Hematopoietic multipotent progenitor cell treated with erythropoietin and hydrocortisone succinate and interleukin-3 and kit ligand, for 17 days (in vitro differentiated cells): Measurements from ENCODE around the gene ORC6.
"Not testable (repeated sequence)": the region's sequence is repeated elsewhere in the genome, so short reads cannot be mapped to it uniquely, and the experiment has no call there.

Experiments used
- DNase-seq: peaks from one replicate; pipeline ENCODE4 v3.0.0-alpha.2; 2015; ENCODE audit warnings: low spot score

ORC6 gene, protein sequence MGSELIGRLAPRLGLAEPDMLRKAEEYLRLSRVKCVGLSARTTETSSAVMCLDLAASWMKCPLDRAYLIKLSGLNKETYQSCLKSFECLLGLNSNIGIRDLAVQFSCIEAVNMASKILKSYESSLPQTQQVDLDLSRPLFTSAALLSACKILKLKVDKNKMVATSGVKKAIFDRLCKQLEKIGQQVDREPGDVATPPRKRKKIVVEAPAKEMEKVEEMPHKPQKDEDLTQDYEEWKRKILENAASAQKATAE

DNA sequence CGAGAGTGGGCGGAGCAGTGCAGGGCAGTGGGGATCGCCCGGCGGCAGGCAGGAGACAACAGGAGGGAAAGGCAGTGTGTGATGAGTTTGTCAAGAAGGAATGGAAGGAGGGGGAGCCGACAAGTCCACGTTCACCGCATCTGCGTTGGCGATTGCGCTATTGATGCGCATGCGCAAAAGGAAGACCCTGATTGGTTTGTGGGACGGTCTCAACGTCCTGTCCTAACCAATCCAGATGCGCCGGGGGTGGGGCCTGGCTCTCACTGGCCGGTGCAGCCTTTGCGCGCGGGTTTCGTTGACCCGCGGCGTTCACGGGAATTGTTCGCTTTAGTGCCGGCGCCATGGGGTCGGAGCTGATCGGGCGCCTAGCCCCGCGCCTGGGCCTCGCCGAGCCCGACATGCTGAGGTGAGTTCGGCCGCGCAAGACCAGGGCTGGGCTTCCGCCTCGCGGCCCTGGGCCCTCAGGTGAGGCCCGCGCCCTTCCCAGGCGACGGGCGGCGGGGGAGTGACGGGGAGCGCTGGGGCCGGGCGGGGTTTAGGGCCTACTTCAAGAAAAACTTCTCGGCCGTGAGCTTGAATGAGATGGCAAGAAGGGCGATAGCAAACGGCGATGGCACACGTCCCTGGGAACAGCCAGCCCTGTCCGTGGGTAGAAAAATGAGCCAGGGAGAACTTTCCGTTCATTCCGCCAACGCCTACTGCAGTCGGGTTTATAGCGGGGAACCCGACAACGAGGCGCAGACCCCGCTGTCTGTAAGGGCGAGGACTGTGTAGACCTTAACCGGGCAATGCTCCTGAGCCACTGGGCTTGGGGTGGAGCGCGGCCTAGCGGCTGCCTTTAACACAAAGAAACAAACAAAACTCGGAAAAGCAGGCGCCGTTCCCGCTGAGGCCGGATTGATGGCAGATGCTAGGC lies at the start of gene ORC6:
Gene ORC6, plus strand, starts transcription at position 295 of the 916 bp plus-strand sequence. Its CDS starts 47 bp downstream, at position 342.
- peak; percentile 99 for DNase-seq

DNA sequence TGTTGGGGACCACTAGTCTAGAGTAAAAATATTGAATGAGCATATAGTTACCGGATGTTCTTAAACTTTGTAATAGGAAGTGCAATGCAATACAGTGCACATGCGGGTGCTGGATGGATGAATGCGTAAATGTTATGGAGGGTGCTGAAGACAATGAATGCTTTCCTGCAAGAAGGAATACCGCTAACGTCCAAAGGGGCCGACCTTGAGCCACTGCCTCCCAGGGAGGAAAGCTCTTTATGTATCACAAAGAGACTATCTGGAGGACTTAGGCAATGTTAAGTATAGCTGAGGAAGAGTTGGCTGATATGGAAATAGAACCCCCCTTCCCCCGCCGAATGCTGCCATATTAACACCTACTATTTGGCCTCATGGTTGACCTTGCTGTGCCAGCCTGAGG lies 40.8 kb upstream of the ORC6 start:
- no peak for DNase-seq

DNA sequence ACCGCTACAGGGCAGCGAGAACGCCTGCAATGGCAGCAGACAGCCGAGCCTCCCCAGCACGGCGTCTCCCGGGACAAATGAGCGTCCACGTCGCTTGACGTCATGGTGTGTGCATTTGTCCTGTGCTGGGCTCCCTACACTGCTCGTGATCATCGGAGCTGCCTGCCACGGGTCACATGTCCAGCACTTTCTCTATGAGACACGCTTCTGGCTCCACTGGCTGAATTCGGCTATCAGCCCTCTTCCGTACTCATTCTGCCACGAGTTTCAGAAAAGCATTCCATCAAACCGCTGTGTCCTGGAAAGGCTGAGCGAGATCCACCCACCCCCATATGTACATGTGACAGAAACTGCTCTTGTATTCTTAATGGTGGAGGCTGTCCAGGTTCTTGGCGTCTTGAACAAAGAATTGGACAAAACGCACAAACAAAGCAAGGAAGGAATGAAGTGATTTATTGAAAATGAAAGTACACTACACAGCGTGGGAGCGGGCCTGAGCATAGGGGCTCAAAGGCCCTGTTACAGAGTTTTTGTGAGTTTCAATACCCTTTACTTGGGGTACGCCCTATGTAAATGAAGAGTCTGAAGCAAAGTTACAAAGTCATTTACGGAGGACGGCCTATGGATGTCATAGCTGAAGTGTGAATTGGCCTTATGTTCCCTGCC lies 39.7 kb upstream of the ORC6 start:
- no peak for DNase-seq

DNA sequence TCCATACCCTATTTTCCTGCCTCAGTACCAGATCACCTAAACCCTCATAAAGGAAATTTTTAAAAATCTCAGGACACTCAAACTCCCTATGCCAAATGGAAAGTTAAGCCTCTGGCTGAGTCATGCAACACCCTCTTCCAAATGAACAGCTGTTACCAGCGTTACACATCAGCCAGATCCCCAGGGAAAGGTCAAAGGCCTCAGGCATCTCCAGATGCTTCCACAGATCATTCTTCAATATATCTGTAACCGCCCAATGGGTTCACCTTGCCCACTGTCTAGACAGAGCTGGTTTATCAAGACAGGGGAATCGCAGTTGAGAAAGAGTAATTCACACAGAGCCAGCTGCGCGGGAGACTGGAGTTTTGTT lies 39.2 kb upstream of the ORC6 start:
- DNase-seq: no peak

DNA sequence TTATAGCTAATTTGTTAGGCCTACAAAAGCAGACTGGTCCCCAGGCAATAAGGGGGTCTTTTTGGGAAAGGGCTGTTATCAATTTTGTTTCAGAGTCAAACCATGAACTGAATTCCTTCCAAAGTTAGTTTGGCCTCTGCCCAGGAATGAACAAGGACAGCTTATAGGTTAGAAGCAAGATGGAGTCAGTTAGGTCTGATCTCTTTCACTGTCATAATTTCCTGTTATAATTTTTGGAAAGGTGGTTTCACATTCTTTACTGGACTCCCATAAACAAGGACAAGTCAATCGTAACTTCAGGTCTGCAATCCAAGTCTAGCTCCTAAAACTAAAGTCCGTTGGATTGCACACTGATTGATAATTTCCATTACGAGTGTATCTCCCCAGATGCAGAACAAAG lies 38.2 kb upstream of the ORC6 start:
- DNase-seq: no peak

DNA sequence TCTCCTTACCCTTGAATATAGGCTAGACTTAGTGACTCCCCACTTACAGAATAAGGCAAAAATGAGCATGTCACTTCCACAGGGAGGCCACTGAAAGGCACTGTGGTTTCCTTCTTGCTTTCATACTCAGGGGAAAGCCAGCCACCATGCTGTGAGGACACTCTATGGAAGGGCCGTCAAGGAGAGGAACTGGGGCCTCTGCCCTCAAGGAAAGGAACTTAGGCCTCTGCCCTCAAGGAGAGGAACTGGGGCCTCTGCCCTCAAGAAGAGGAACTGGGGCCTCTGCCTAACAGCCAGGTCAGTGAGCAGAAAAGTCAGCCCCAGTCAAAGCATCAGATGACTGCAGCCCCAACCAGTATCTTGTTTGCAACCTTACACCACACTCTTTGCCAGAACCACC lies 30.5 kb upstream of the ORC6 start:
- DNase-seq: no peak

DNA sequence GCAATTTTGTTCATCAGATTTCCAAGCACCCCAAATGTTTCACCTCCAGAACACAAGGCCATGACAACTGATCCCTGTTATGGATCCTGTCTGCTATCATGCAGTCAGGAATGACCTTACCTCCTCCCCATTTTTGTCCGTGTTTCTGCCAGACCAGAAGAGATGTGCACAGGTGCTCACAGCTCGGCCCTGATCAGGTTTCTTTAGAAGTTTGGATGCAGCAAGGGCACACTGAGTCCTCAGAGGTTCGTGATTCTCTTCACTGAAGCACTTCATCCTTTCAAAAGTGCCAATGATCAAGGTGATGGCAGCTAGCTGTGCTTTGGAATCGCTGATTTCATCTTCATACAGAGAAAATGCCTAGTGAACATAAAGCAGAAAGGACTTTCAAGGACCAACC lies 27.3 kb upstream of the ORC6 start:
- no peak for DNase-seq

DNA sequence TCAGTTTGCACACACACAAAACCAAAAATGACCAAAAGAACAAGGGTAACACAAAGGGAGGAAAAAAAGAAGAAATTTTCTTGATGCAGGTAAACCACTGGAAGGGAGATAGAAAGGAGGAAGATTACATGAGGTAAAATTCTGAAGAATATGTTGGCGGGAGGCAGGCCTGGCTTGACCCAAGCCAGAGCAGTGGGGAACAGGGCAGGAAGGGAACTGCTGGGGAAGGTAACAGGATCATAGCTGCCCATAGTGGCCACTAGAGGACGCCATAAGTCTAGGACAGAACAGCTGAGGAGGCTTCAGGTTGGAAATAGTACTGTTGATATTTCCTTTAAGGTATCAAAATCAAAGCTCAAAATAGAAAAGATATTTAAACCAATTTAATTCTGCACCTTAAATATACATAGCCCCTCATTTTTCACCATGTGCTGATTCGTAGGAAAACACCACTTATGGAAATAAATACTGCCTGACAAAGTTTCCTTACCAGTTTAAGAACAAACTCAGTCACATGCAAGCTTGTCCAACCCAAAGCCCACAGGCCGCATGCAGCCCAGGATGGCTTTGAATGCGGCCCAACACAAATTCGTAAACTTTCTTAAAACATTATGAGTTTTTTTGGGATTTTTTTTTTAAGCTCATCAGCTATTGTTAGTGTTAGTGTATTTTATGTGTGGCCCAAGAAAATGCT lies 16.0 kb upstream of the ORC6 start:
- peak; percentile 79 for DNase-seq

DNA sequence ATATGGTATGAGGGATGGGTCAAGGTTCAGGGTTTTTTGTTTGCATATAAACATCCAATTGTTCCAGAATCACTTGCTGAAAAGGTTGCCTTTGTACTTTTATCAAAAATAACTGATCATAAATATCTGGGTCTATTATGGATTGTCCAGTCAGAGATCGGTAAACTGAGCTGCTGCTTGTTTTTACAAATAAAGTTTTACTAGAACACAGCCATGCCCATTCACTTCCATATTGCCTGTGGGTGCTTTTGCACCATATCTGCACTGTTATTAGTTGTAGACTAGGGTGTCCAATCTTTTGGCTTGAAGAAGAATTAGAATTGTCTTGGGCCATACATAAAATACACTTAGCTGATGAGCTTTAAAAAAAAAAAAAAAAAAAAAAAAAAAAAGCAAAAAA lies 11.5 kb upstream of the ORC6 start:
- not testable (repeated sequence) for DNase-seq

DNA sequence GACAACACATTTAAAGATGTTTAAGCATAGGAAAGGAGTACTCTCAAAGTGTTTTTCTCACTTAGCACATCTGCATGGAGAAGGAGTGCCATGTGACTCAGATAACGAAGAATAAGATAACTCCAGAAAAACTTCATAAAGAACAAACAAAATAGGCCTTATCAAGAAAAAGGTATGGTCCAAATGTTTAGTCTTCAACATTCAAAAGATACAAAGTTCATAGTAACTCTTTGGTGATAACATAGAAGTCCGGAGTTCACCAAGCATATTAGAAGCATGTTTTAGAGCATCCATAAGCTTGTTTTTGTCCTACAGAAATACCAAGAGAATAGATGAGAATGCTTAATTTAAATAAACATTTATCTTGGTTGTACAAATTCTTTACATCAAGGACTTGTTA lies 7.6 kb upstream of the ORC6 start:
- DNase-seq: not testable (repeated sequence)

DNA sequence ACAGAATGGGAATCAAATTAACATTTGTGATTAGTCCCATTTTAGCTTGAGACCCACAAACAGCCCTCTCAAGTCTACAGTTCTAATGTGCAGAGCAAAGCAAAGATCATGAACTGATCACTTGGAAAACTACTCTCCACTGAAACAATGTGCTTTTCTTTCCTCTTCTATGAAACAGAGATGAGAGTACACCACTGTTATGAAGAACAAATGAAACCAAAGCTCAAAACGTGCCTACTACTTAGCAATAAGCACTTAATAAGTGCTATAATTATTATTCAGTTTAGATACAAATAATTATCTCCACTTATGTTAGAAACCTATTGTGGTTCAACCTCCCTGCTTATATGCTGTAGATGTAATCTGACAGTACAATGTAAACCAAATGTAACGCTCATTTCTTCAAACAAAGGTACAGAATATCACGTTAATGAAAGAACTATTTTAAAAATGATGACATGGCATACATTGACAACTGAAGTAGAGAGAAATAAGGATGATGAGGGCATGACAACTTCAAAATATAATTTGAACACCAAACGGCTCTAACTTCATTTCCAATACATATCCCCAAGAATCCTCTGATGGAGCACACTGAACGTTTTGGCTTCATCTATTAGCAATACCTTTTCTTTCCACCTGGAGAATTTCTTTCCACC lies 2.5 kb upstream of the ORC6 start:
- no peak for DNase-seq

DNA sequence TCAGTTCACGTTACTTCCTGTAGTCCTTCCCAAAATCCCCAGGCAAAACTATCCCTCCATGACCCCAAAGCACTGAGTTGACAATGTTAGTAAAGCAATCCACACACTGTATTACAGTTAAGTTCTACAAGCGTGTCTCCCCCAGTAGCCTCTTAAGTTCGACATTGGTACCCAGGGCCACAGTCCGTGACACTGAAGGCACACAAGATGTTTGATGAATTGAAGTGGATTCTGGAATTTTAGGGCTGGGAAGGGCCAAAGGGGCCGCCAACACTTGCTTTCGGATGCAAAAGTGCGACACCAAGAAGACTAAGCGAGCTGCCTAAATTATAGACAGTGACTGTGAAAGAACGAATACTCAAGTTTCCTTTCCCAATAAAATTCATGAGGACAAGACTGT lies 2.0 kb upstream of the ORC6 start:
- DNase-seq: no peak

DNA sequence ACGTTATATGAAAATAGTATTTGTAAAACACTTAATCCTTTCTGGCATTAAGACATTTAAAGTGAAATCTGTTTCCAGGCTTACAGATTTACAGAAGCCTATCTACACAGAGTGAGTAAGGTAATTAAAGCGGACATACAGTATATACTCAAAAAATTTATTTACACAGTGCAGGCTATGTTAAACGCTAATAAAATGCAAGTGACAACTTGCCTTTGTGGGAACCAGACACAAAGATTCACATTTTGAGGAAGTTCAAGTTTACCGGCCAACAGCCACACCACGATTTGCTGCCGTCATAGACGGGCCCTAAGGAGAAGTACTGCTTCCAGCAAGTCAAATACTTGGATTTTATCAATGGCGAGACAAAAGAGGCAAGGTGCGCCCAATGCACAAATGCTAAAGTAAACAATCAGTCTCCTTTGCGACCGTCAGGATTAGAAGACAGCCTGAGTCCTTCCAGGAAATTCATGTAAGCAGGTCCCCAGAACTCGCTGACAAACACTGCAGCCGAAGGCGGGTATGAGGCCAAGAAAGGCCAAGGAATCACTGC lies 1.3 kb upstream of the ORC6 start:
- DNase-seq: no peak

DNA sequence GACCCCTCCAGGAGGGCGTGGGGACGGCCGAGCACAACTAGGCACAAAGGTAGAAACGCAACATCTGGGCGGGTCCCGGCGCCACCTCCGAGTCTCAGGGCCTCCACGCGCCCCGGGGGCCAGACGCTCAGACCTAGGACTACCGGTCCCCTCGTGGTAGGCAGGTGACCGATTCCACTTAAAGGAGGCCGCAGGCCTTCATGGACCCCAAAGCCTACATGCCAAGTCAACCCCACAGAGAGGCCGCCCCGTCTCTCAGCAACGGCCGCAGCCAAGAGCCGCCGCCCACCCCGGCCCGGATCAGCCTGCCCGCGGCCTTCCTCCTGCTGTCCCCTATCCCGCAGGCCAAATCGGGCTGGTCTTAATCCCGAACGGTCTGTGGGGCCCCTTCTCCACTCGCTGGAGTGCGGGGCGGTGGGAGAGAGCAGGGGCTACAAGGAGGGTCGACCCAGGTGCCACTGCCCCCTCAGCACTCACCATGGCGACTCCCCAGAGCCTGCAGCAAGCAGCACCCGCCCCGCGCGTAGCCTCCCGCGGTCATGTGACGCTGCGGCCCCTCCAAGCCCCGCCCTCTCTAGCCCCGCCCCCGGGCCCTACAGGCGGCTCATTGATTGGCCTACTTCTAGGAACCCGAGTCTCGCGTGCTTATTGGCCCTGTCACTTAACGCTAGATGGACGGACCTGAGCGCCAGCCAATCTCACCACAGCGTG lies 650 bp upstream of the ORC6 start, which contains the start of gene VPS35:
Gene VPS35, minus strand, starts transcription at position 525 of the 711 bp plus-strand sequence. Its CDS starts 45 bp downstream, at position 480.
- DNase-seq: peak; percentile 76

DNA sequence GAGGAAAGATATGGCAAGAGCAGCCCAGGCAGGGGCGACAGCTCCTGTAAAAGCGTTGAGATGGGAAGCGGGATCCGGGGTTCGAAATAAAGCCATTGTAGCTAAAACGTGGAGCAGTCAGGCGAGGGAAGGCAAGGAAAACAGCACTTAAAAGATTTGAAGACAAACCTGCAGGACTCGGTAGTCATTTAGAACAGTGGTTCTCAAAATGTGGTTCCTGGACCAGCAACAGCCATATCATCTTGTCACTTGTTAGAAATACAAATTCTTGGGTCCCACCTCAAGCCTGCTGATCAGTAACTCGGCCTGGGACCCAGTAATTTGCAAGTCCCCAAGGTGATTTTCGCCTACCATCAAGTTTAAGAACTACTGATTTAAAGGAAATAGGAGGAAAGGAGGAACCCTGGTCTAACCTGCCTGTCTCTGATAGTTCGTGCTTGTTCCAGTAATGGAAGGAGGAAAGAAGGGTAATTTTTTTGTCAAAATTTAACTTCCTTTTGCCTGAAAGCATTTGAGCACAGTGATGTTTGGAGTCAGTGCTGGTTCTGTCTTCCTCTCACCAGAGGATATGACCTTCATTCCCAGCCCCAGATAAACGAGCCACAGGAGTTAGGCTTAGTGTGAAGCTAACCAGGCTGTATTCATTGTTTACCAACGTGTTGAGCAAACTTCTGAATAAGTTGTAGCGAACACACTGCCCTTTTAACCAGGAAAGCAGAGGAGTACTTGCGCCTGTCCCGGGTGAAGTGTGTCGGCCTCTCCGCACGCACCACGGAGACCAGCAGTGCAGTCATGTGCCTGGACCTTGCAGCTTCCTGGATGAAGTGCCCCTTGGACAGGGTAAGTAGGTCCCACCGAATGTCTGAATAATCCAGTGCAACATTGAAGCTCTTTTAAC lies 1.1 kb downstream of the ORC6 start:
- no peak for DNase-seq

DNA sequence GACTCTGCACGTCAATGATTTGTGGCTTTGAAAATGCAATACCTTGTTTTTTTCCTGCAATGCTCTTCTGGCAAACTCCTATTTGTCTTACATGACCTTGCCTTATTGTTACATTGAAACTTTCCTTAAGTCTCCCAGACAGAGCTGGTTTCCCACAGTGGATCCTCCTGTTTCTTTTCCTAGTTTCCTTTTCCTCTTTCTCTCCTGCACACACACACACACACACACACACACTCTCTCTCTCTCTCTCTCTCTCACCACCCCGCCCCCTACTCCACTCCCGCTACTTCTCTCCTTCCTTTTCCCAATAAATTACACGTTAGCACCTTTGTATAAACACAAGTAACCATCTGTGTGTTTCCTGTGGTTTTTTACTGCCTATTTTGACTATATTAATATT lies 2.3 kb downstream of the ORC6 start:
- DNase-seq: no peak

DNA sequence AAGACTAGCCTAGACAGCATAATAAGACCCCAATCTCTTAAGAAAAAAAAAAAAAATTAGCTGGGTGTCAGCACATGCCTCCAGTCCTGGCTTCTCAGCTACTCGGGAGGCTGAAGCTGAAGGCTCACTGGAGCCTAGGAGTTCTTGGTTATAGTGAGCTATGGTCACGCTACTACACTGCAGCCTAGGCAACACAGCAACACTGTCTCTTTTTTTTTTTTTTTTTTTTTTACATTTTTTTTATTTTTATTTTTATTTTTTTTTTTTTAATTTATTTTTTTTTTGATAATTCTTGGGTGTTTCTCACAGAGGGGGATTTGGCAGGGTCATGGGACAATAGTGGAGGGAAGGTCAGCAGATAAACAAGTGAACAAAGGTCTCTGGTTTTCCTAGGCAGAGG lies 4.1 kb downstream of the ORC6 start:
- no peak for DNase-seq

DNA sequence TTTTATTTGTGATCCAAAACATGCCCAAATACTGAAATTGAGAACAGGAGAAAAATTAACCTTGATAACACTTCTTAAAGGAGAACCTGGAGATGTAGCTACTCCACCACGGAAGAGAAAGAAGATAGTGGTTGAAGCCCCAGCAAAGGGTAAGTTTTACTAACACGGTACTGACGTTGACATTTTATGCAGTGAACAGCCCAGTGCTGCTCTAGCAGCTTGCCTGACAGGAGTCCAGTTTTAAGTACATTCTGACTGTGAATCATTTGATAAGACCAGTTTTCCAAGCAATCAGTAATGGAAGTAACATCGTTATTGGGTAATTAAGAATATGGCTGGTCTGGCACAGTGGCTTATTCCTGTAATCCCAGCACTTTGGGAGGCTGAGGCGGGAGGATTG lies 6.5 kb downstream of the ORC6 start:
- no peak for DNase-seq

DNA sequence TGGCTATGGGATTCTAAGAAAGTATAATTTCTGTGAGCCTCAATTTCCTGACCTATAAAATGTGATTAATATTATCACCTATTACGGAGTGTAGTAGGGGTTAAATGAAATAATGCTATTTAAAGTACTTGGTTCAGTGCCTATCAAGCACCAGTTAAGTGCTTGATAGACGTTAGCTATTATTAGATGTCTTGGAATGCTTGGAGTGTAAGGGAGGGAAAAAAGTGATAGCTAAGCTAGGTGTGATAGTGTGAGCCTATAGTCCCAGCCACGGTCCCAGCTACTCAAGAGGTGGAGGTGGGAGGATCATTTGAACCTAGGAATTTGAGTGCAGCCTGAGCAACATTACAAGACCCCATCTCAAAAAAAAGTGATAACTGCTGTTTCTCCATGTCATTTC lies 7.5 kb downstream of the ORC6 start:
- no peak for DNase-seq

DNA sequence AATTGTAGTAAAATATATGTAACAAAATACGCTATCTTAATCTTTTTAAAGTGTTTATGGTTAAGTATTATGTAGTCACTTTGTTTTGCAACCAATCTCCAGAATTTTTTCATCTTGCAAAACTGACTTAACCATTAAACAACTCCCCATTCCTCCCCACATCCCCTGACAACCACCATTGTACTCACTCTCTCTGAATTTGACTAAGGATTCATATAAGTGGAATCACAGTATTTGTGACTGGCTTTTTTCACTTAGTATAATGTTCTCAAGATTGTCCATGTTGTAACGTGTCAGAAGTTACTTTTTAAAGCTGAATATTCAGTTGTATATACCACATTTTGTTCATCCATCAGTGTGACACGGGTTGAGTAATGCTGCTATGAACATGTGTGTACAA lies 10.6 kb downstream of the ORC6 start:
- no peak for DNase-seq
